ENCODE measurements around the gene FOXP1.

FOXP1 gene

DNA sequence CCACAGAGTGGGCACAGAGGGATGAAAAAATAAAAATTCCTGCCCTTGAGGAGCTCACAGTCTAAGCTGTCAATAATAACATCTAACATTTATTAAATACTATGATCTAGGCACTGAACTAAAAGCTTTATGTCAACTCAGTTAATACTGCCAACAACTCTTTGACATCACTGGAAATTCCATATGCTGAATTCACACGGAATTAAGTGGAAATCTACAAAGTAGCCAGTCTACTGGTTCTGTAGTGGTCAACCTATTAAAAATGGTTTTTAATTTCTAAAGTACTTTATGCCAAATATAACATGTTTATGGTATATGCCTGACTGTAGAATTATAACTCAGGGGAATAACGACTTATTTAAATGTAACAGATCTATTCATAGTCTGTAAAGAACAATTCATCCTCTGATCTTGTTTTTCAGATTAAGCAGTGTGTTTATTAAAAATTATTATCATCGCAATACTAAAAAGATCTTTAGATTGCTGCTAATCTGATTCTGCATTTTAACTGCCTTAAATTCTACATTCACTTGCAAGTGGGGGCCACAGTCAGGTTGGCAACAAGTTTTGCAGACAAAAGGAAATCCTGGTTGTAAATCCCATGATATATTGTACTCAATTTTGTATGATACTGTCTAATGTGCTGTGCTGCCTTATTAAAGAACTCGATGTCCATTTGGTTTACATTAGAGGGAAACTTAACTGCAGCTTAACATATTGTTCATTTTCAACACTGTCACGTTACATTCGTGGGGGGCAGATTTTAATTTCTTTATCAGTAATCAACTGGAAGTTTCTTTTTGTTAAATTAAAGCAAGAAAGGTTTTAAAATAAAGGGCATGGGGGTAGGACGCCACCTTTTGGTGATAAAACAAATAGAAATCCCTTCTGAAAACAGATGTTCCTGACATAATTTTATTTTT is 2.6 kb upstream of the FOXP1 start:
- peak; percentile 96 for FAIRE-seq

DNA sequence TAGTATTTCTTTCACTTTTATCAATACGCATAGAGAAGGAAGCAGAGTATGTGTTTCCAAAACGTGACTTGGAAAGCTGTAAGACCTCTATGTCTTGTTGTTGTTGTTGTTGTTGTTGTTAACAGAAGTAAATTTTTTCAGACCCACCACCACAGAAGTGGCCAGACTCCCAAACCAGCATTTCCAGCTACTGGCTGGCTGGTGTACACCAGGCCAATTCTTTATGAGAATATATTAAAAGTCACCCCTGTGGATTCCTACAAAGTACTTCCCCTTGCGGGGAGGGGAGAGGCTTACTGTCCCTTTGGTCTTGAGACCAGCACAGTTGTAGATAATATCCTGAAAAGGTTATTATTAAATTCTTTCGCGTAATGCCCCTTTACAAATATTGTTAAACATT is 1.6 kb upstream of the FOXP1 start:
- FAIRE-seq, result no peak

DNA sequence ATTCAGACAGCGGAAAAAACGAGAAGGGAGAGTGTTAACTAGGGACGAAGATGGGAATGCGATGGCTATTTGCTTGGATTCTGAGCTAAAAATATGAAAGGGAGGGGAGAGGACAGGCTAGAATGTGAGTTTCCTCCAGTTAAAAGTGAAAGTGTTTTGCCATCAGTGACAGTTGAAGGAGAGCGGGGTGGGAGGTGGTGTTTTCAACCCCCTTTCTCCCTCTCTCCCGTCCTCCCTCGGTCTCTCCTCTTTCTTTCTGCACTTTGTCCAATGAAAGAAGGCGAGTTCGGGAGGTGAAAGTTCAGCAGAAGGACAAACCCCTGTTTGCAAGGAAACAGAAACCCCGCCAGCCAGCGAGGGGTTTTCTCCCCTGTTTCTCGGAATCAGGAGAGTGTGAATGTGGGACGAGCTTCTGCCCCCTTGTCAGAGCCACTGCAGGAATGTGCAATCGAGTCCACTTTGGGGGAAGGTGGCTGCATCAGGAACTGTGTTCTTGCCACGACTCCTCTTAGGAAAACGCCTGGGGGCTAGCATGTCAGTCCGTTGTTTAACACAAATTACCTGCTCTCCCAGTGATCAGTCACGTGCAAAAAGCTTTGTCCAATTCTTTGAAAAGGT is 975 bp upstream of the FOXP1 start:
- FAIRE-seq, result no peak

DNA sequence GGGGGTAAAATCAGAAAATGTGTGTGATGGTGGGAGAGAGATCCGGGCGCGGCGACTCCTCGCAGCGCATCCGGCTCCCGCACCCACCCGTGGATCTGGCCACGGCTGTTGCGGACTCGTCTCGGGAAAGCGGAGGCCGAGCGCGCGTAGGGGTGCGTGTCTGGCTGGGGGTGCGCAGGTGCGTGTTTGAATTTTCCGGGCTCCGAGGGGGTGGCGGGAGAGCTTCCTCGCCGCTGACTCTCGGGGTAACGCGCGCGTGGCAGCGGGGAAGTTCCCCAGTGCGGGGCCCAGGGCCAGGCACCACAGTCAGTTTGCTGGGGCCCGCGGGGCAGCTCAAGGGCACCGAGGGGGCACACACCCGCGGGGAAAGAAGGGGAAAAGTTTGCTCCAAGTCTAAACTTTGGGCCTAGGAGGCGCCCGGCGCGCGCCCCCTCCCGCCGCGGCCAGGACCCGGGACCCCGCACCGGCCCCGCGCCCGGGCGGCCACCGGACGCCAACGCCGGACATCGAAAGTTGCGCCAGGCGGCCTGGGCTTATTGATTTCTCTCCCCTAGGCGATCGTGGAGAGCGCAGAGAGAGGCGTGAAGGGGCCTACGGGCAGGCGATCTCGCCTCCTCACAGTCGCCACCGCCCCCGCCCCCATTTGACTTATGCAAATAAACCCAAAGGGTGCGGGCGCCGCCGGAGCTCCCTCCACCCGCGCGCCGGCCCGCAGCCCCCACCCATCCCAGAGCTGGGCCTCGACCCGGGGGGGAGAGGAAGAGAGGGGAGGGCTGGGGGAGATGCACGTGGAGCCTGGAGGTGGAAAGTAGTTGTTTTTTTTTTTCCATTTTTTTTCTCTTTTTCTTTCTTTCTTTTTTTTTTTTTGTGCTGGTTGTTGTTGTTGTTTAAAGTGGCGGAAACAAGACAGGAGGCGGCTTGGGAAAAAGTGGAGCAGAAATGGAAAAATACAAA is 639 bp downstream of the FOXP1 start:
- no peak for FAIRE-seq

DNA sequence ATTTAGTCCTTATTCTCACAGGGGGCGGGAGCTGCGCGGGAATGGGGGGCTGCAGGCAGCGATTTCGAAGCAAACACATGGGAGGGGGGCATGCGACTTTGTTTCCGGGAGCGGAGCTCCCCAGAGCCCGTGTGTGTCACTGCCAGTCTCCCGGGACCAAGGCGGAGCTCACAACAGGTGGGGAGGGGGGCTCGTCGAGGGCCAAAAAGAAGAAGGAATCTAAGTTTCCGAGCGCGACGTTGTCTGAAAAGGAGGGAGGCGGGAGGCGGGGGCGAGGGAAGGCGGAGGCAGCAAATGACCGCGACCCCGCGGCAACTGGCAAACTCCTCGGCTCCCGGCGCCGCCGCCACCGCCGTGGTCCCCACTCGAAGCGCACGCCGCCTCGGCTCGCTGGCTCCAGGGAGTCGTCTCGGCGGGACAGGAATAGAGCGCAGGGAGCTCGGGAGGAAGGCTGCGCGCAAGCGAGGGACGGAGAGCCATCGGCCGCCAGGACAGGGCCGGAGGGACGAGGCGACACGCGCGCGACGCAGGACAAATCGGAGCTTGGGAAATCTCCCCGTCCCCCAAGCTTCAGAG is 1.4 kb downstream of the FOXP1 start:
- no peak for FAIRE-seq

DNA sequence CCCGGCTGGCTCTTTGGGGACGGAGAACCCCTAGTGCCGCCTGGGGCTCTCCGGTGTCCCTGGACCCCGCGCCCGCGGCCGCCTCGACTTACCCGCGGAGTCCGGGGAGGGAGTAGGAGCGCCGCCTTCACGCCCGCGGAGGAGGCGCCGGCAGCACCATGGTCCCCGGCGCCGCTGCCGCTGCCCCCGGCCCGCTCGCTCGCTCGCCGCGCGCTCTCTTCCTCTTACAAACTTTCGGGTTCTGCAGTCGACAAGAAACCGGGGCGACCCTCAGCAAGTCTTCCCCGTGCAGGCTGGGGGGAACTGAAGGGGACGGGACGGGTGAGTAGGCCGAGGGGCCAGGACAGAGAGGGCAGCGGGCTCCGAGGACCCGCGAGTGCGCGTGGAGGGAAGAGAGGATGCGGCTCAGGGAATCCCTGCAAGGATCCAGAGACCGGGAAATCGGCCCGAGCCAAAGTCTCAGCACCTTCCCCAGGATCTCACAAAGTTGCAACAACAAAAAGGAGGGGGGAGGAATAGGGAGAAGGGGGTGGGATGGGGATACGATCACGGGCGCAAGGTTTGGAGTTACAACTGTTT is 2.0 kb downstream of the FOXP1 start:
- no peak for FAIRE-seq

DNA sequence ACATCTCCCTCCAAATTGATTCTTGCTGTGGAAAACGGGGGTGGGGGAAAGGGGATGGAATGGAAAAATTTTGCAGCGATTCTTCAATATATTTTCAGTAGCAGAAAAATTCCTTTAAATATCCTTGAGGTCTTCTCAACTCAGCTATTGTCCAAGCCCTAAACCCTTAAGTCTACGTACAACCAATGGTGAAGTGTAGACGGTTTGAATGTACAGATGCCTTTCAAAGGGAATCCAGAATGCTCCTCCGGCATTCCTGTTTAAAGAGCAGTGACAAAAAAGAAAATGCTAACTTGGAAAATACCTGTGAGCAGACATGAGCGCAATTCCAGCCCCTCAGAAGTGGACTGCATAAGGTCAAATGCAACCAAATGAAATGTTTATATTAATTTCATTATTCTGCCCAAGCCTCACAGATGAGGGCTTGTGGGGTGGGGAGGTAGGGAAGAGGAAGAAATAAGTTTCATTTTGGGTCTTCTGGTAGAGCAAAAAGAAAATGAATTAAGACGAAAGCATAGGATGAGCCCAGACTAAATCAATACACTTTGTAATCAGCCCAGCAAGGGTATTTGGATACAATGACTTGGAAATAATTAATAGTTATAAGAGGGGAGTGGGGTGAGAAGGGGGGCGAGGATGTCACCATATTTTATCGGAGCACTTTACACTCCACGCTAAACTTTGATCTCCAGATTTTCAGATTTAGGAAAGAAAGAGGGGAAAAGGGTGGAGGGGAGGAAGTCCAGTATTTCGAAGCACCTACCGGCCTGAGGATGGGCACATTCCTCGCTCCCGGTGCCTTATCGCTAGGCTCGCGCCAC is 2.7 kb downstream of the FOXP1 start:
- FAIRE-seq, result no peak

DNA sequence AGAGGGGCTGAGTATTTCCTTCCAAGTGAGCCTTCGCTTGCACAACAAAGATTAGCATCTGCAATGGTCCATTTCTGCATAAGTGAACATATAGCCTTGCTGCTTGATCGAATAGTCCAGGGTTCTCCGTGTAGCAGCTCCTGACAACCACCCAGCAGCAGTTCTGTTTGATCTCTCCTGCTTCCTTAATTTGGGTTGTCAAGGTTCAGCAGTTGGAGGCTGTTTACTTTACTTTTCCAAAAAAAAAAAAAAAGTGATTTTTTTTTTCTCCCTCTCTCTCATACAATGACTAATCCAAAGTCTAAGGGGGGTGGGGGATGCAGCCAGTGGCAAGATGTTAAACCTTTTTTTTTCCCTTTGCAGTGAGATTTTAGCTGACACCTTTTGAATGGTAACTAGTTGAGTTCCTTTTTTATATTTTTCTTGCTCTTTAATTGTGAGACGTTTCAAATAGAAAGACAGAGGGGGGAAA is 3.6 kb downstream of the FOXP1 start:
- no peak for FAIRE-seq

DNA sequence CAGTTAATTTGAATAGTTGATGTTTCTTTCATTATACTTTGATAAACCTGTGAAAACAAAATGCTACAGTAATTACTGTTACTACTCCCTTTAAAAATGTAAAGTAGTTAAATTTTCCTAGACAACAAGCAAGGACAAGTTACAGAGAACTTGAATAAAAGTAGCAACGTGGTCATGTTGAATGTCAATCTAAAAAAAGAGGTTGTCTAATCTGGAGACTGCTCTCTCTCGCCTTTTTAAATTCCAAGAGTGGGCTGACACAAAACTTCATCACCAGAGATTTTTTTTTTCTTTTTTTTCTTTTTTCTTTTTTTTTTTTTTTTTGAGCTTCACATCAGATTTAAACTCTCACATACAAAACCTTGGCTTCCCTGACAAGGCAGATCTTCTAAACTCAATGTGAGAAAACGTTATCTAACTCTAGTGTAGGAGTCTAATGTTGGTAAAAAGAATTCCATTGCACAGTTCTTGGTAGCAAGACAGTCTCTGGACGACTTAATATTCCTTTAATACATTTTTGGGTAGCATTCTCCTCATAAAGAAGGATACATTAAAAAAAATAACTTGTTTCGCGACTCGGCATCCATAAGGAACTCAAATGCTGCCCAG is 4.1 kb downstream of the FOXP1 start:
- FAIRE-seq, result peak; percentile 69

DNA sequence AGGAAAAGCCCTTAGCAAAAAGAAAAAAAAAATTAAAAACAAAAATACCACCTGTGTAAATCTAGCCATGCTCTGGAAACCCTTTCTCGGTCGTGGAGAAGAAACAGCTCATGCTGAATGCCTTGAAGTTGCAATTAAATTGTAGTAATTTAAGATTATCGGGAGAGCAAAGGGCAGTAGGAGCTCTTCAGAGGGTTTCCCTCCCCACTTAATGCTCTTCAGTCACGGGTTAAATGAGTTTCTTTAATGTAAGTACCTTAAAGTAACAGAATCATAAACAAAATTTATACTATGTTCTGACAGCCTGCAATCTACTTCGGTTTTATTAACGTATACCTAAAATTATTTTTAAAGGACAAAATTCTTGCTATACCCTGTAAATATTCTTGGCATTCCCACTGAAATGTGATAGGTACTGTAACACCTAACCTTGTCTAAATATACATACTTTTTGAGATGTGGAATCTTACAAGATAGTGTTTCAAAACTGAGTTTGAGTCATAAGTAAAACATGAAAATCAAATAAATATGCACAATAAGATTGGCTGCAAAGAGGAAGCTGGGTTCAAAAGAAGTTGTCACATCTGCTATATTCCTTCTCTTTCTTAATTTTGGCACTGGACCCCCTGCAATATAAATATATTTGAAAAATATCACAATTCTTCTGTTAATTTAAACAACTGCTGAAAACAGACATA is 5.3 kb downstream of the FOXP1 start:
- FAIRE-seq, result no peak

DNA sequence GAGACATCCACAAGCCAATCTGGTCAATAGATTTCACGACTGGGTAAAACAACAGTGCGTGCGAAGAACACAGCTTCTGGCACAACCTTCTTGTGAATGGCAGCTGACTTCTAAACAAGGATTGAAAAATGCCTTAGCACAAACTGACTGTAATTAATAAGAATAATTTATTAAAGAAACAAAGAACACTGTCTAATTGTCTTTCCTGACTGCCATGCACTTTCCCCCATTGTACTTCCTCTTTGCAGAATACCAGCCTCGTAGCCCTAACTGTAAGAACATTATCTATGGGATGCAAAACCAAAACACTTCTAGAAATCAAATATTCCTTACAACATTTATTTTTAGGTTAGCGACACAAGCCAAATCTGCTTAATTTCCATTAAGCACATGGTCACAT is 6.5 kb downstream of the FOXP1 start:
- no peak for FAIRE-seq

DNA sequence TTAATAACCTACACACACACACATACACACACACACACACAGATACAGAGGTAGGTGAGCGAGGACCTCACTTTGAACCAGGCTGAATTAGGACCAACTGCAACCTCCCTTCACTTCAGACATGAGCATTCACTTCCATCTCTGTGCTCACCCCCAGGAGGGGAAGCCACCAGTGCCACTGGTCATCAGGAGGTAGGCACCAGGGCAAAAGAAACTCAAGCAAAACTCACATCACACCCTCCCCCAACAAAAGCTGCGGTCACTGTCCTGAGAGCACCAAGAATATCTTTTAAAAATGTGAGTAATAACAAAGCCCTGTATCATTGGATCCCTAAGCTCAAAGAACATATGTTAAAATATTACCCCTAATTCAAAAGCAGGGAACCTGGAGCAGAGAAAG is 8.1 kb downstream of the FOXP1 start:
- FAIRE-seq, result no peak

DNA sequence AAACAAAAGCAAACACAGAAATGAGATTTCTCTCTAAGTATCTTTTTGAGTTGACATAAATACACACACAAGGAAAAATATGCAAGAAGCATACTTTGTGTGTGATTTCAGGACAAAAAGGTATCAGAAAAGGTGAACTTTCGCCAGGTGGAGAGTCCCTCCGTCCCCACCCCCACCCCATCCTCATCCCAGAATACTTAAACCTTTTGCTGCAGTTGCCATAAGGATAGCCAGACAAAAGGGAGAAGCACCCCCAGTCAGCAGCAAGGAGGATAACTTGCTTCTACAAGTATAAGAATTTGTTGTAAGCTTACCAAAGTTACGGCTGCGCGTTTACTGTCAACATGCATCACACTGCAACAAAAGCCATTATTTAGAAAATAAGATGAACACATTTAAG is 10.3 kb downstream of the FOXP1 start:
- FAIRE-seq, result no peak

DNA sequence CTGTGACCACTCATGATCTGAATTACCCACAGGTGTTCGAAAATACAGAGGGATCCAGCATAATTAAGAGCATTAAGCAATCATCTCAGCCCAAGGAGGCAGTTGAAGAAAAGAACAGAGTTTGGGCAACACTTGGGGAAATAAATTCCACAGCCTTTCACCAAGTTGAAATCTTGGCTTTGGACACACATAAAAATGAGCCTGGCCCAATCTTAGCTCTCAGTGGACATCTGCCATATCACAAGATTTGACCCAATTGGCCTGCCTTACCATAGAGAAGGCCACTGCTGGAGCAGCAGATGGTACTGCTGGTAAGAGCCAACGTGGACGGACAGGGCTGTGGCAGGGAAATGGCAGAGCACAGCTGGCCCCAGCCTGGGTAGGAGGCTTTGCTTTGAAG is 13.0 kb downstream of the FOXP1 start:
- no peak for FAIRE-seq

DNA sequence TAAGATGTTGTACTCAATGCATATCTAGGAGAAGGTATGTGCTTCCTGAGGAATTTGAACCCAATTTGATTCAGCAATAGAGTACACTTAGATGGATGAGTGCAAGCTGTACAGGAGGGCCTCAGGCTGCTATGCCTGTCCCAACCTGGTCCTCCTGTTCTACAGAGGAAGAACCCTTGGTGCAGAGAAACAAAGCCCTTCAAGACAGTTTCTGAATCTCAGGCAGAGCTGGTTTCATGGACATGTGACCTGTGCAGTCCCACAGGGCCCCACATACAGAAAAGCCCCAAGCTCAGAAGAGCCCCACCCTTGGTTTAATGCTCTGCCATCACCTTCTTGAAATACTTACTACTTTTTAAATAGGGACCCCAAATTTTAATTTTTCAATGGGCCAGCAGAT is 15.3 kb downstream of the FOXP1 start:
- FAIRE-seq, result no peak

DNA sequence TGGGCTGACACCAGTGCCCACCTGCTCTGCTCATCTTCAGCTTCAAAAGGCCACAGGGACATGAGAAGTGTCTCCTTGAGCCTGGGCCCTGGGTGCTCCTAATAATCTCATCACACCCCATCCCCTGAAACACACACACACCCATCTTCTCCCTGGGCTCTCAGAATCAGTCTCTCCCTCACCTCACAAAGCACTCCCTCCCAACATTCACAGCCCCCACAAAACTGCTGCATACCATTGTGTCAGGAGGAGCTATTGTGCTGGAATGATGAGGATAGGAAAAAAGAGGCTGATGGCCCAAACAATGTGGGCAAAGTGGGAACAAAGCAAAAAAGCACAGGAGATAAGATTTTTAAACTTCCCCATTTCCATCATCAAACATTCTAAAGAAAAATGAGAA is 16.8 kb downstream of the FOXP1 start:
- no peak for FAIRE-seq

DNA sequence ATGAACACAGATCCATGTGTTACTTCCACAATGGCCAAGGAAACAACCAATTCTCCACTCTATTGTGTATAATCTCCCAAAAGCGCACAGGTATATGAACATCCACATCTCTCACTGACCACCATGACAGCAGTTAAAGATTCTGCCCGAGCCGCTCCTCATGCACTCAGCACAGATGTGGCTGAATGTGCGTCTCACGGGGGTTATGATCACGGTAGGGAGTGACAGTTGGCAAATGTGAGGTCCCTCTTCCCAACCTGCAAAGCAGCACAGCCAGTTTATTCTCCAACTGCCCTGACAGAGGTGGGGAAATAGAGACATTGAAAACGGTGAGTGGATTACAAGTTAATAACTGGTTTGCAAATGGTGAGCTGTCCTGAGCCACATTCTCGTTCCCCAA is 17.6 kb downstream of the FOXP1 start:
- no peak for FAIRE-seq

DNA sequence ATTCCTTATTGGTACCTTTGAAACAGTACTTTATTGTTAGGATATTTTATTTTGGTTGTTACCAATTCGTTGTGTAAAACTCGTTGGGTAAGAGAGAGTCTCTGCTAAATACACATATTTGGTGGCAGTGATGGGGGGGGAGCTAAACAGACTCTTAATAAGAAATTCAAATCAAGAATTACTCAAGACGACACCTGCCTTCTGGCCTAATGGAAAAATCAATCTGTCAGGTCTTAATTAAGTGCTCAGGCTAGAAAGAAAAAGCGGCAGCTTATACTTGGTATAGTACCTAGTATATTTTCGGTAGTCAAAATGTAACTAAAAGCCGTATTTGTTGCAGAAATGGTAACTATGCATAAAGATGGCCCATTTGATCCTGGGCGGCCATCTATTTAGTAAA is 18.2 kb downstream of the FOXP1 start:
- FAIRE-seq, result no peak

DNA sequence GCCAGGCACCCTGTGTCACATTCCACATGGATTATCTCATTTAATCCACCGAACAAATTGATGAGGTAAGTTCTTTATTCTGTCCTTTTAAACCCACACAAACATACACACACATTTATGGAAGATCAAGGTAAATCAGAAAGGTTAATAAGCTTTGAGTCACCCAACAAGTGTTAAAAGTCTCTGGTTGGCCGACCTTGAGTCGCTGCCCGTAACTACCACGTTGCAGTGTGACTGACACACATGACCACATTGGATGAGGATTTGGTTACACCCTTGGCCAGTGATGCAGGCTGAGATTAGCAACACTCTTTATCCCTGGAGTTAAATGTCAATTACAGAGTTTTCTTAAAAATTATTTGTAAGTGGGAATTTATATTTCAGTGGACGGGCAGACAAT is 19.2 kb downstream of the FOXP1 start:
- no peak for FAIRE-seq

DNA sequence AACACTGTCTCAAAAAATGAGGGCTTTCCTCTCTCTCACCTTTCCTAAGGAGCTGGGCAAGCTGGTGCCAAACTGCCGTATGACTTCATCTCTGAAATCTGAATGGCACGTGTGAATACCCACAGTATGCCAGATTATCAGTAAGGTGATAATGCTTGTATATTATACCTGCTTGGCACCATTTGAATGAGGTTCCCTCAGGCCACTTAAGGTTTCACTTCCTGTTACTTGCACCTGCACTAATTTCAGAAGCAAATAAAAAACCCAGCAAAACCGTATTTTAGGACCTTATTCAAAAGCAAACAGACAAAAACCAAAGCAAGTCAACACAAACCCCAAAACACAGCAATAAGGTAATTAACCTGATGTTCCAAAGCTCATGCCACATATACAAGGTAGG is 19.7 kb downstream of the FOXP1 start:
- no peak for FAIRE-seq

All from endometrium (tissue), 2 donors.